Endodermal cell (in vitro differentiated cells): ENCODE measurements around the gene HHAT. TPM values are rescaled to one million over a fixed set of nuclear protein-coding genes. Genes with fewer than 3 reads are reported as not detected.

ENCODE experiments used
- DNase-seq: peaks from one replicate; pipeline ENCODE4 v3.0.0-alpha.2; 2017
- H3K27ac ChIP-seq: 2 replicates; pipeline ENCODE4 v1.5.1; 2013; ENCODE audit warnings: mild to moderate bottlenecking, low read depth, low read length, moderate library complexity
- H3K27me3 ChIP-seq: 2 replicates; pipeline ENCODE4 v1.6.1; 2013; ENCODE audit warnings: mild to moderate bottlenecking, low read length, moderate library complexity; ENCODE audit not compliant: insufficient read depth, control insufficient read depth, poor library complexity, severe bottlenecking
- H3K36me3 ChIP-seq: 2 replicates; pipeline ENCODE4 v1.7.0; 2013; ENCODE audit warnings: mild to moderate bottlenecking, low read length, moderate library complexity; ENCODE audit not compliant: control insufficient read depth, insufficient read depth
- H3K4me1 ChIP-seq: one replicate; pipeline ENCODE4 v1.7.0; 2013; ENCODE audit warnings: low read length; ENCODE audit not compliant: control insufficient read depth, insufficient read depth
- H3K4me3 ChIP-seq: 2 replicates; pipeline ENCODE4 v1.5.1; 2013; ENCODE audit warnings: mild to moderate bottlenecking, low read length, moderate library complexity
- H3K9ac ChIP-seq: 2 replicates; pipeline ENCODE4 v1.6.1; 2013; ENCODE audit warnings: mild to moderate bottlenecking, low read length, moderate library complexity; ENCODE audit not compliant: poor library complexity, severe bottlenecking; ENCODE audit errors: extremely low read depth
- H3K9me3 ChIP-seq: 2 replicates; pipeline ENCODE4 v1.6.1; 2013; ENCODE audit warnings: mild to moderate bottlenecking, low read length, moderate library complexity; ENCODE audit not compliant: control insufficient read depth
- H3K27ac Mint-ChIP-seq: 2 replicates; pipeline ENCODE4 v1.8.0; 2020; ENCODE audit warnings: mixed read lengths
- H3K27me3 Mint-ChIP-seq: 2 replicates; pipeline ENCODE4 v1.8.0; 2021; ENCODE audit warnings: mild to moderate bottlenecking, mixed read lengths; ENCODE audit not compliant: insufficient read depth
- H3K36me3 Mint-ChIP-seq: 2 replicates; pipeline ENCODE4 v1.8.0; 2020; ENCODE audit warnings: low read depth, mixed read lengths
- H3K4me1 Mint-ChIP-seq: 2 replicates; pipeline ENCODE4 v1.8.0; 2020; ENCODE audit warnings: mixed read lengths
- H3K4me3 Mint-ChIP-seq: 2 replicates; pipeline ENCODE4 v1.8.0; 2020; ENCODE audit warnings: mild to moderate bottlenecking, moderate library complexity, mixed read lengths
- H3K9me3 Mint-ChIP-seq: 2 replicates; pipeline ENCODE4 v1.8.0; 2020; ENCODE audit warnings: mild to moderate bottlenecking, mixed read lengths
- CTCF ChIP-seq: fragments of 200-600 bp; sonication (generic); conservative IDR thresholded peaks from 2 replicates; pipeline ENCODE4 v1.5.0; 2021; ENCODE audit warnings: antibody characterized with exemption, mild to moderate bottlenecking
- WGBS, 2 experiments: methylation state at CpG; one replicate each; pipeline versions ENCODE4 v1.1.5 to v1.1.7; 2013; ENCODE audit warnings: missing lambda C conversion rate in 2 of 2, mixed read lengths in 1 of 2; ENCODE audit not compliant: insufficient coverage in 1 of 2, insufficient read length in 1 of 2; 5-methylcytosine and 5-hydroxymethylcytosine counted together
- total RNA-seq, 2 donors: library from RNA; stranded (reverse); fragmentation: NEBNext Ultra II Directional in 1 of 2; extraction: Animal tissue kit (Norgen Biotek cat#: 25700) in 1 of 2; gene quantifications; 2 replicates in 1 of 2; 3 replicates in 1 of 2; pipeline ENCODE4 v1.2.1, GENCODE V29; 2021

HHAT gene
- total RNA-seq, 2 donors from 2014 or later: 6.9 to 9.8 TPM

GRCh38 chr1:210371916-210372315 lies 43.2 kb downstream of the HHAT start:
- no peak for TF ChIP-seq CTCF
- H3K9me3 Mint-ChIP-seq: no peaks in the 10 kb centered on the region
- no peak overlapping the region for H3K9ac ChIP-seq
- WGBS, 2 experiments: 62 to 78% methylated on average over 2 of the region's 2 CpGs
- no peak overlapping the region for H3K4me3 ChIP-seq
- no peaks in the 10 kb centered on the region for H3K36me3 ChIP-seq
- no peak overlapping the region for H3K4me3 Mint-ChIP-seq
- H3K27me3 Mint-ChIP-seq: peaks cover 11% of the 10 kb centered on the region
- no peak overlapping the region for H3K27ac ChIP-seq
- no peaks in the 10 kb centered on the region for H3K36me3 Mint-ChIP-seq
- H3K27ac Mint-ChIP-seq: no peak overlapping the region
- H3K4me1 ChIP-seq: no peaks in the 10 kb centered on the region
- H3K4me1 Mint-ChIP-seq: peaks cover 49% of the 10 kb centered on the region
- DNase-seq: no peak
- no peaks in the 10 kb centered on the region for H3K27me3 ChIP-seq
- H3K9me3 ChIP-seq: no peaks in the 10 kb centered on the region

GRCh38 chr1:210372491-210372890 lies 43.8 kb downstream of the HHAT start:
- H3K4me3 ChIP-seq: no peak overlapping the region
- H3K9me3 Mint-ChIP-seq: no peaks in the 10 kb centered on the region
- WGBS, 2 experiments: 75 to 79% methylated on average over 2 of the region's 2 CpGs
- peak overlapping the region; percentile 4 for H3K27ac Mint-ChIP-seq
- no peaks in the 10 kb centered on the region for H3K36me3 ChIP-seq
- no peak overlapping the region for H3K4me3 Mint-ChIP-seq
- DNase-seq: peak; percentile 43
- no peak overlapping the region for H3K27ac ChIP-seq
- peaks cover 43% of the 10 kb centered on the region for H3K4me1 Mint-ChIP-seq
- no peak overlapping the region for H3K9ac ChIP-seq
- no peaks in the 10 kb centered on the region for H3K4me1 ChIP-seq
- no peaks in the 10 kb centered on the region for H3K9me3 ChIP-seq
- peaks cover 11% of the 10 kb centered on the region for H3K27me3 Mint-ChIP-seq
- TF ChIP-seq CTCF: no peak
- no peaks in the 10 kb centered on the region for H3K36me3 Mint-ChIP-seq
- no peaks in the 10 kb centered on the region for H3K27me3 ChIP-seq

DNA sequence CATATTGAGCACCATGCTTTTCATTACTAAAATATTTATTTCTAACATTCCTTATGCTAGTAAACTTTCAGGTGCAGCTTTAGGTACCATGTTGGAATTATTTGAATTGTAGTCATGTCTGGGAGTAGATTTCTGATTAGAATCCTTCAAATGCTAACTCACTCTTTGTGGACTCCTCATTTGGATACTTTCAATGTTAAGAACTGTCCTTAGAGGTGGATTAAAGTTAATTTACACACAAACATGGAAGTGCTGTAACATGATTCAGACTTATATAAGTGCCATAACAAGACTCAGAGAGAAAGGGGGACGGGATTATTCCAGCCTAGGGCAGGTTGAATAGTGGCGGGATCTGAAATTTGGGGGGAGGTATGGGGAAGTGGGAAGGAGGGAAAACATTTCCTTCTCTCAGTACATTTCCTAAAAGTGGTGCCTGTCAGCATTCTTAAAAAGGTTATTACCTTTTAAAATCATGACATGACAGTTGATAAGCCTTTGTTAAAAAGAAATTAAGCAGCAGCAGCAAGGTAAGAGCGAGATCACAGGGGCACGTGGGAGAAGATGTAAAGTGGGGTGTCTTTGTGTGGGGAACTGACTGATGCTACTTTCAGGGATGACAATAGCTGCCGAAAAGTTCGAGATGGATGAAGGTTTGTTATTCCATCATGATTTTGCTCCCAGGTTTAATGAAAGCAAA lies 44.4 kb downstream of the HHAT start:
- Histone ChIP-seq H3K9me3 (no peaks in the 10 kb centered on the region), H3K4me3 (no peak overlapping the region), H3K27ac (no peak overlapping the region), H3K27me3 (no peaks in the 10 kb centered on the region), H3K36me3 (no peaks in the 10 kb centered on the region), H3K9ac (no peak overlapping the region), H3K4me1 (no peaks in the 10 kb centered on the region)
- peak; percentile 56 for DNase-seq
- peak overlapping the region; percentile 99 for H3K27ac Mint-ChIP-seq
- no peaks in the 10 kb centered on the region for H3K9me3 Mint-ChIP-seq
- peaks cover 39% of the 10 kb centered on the region for H3K4me1 Mint-ChIP-seq
- peaks cover 11% of the 10 kb centered on the region for H3K27me3 Mint-ChIP-seq
- H3K4me3 Mint-ChIP-seq: no peak overlapping the region
- WGBS, 2 experiments: 59 to 63% methylated on average over 5 to 6 of the region's 6 CpGs
- TF ChIP-seq CTCF: no peak
- H3K36me3 Mint-ChIP-seq: no peaks in the 10 kb centered on the region
